Activated CD8-positive, alpha-beta memory T cell treated with anti-CD3 and anti-CD28 coated beads for 24 hours (primary cell): ENCODE measurements around the gene BCL11B.

Source experiments
- DNase-seq: peaks from one replicate; pipeline ENCODE4 v3.0.0-alpha.2; 2020

Gene BCL11B

DNA sequence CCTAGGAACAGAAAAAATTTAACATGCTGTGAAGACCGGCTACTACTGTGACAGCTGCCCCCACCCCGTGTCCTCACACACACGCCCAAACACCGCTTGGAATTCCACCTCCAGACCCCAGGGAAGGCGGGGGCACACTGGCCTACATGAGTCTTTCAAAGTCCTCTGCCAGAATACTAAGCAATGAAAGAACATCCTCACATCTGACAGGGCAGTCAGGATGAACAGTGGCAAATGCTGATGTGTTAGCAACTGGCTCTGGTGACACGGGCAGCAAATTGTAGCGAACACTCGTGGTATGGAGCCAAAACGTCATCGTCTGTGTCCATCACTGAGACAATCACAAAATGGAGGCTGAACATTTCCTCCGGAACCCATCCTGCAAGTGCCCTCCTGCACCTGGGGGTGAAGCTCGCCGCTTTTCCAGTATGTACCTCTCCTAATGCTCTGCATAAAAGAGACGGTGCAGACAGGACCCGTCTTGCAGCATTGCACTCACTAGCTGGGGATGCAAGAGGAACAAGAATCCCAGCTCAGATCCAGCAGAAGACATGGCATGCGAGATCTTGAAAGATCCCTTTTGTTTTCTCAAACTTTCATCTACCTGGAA is 94.8 kb downstream of the BCL11B start:
- peak; percentile 57 for DNase-seq

DNA sequence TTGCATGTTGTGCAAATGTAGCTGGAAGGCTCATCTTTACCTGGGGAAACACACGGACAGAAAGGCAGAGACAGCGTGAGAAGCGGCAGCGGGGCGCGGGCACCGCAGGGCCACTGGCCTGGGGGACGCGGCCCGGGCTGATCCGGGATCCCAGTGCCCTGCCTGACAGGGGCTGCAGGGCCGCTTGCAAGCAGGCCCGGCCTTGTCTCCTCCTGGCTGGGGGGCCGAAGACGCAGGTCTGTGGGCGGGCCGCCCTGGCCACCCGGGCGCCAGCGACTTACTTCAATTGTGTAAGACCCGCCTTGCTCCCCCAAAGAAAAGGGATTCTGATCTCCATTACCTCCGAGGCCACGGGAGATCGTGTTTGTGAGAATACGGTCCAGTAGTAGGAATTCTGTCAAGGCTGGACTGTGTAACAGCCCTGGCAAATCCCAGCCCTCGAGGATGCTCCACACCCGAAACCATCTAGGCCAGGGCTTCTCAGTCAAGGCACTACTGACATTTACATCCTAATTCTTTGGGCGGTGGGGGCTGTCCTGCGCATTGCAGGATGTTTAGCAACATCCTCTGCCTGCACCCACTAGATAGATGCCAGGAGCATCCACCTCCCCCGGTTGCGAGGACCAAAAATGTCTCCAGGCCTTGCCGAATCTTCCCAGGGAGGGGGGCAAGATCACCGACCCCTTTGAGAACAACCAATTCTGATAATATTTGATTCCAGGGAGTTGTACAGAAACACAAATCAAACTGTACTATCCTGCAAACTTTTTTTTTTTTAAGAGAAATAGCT is 95.6 kb downstream of the BCL11B start:
- peak; percentile 53 for DNase-seq

DNA sequence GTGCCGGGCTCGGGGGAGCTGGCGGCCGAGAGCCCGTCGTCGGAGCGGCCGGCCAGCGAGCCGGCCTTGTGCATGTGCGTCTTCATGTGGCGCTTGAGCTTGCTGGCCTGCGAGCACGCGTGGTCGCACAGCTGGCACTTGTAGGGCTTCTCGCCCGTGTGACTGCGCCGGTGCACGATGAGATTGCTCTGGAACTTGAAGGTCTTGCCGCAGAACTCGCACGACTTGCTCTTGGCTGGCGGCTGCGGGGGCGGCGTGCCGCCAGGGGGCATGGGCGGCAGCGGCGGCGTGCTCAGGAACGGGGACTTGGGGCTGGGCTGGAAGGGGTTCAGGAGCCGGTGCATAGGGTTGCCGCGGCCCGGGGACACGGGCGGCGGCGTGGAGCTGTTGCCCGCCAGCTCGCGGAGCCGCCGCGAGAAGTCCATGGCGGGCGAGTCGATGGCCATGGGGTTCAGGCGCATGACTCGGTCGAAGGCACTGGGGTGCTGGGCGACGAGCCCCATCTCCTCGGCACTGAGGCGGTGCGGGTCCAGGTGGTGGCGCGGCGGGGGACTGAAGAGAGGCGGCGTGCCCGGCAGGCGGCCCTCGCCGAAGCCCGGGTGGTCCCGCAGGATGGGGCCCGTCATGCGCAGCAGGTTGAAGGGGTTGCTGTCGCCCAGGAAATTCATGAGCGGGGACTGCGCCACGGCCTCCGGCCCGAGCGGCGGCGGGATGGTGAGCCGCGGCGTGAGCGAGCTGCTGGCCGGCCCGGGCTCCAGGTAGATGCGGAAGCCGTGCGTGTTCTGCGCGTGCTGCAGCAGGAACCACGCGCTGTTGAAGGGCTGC is 96.5 kb downstream of the BCL11B start:
- DNase-seq: no peak

DNA sequence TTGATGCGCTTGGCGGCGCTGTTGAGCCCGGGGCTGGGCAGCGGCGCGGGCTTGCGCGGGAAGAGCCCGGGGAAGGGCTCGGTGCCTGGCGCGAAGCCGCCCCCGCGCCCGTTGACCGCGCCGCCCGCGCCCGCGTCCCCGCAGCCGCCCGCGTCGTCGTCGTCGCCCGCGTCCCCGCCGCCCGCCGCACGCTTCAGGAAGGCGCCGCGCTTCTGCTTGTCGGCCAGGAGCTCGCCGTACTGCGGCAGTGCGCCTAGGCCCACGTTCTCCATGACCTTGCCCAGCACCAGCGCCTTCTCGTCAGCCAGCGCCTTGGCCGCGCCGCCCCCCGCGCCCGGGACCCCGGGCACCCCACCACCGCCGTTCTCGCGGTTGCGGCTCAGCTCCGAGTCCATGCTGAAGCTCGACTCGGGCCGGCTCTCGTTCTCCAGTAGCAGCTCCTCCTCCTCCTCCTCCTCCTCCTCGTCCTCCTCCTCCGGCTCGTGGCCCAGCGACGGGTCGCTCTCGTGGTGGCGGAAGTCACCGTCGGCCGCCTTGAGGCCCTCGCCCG is 97.2 kb downstream of the BCL11B start:
- peak; percentile 35 for DNase-seq

DNA sequence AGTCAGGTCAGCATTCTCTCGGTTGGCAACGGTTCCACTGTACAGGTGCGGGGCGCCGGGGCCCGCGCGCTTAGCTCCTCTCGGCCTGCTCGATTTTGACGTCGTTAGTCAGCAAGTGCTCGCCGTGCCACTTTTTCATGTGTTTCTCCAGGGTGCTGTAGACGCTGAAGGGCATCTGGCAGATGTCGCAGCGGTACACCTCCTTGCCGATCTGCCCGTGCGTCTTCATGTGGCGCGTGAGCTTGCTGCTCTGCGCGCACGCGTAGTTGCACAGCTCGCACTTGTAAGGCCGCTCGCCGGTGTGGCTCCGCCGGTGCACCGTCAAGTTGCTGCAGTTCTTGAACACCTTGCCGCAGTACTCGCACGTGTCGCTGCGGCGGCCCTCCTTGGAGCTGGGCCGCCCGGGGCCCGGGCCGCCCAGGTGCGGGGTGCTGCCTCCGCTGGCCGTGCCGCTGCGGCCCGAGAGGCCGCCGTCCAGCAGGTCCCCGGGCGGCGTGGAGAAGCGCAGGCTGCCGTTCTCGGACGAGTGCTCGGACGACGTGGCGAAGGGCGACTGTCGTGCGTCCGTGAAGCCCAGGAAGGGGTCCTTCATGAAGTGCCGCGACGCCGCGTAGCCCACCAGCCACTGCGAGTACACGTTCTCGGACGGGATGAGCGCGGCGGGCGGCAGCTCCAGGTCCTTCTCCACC is 97.8 kb downstream of the BCL11B start:
- no peak for DNase-seq

DNA sequence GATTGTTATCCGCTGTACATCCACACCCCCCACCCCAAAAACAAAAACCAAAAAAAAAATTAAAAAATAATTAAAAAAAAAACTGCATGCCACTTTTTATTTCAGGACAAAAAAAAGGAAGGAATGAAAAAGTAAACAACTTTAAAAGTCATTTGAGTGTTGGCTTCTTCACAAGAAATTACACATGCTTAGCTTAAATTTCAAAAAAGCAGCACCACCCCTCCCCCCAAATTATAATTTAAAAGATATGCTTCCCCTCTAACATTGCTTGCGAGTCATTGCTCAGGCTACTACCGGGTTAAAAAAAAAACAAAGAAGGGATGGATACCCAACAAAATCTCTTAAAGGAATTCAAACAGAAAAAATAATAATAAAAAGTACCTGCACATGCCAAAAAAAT is 98.5 kb downstream of the BCL11B start:
- no peak for DNase-seq

DNA sequence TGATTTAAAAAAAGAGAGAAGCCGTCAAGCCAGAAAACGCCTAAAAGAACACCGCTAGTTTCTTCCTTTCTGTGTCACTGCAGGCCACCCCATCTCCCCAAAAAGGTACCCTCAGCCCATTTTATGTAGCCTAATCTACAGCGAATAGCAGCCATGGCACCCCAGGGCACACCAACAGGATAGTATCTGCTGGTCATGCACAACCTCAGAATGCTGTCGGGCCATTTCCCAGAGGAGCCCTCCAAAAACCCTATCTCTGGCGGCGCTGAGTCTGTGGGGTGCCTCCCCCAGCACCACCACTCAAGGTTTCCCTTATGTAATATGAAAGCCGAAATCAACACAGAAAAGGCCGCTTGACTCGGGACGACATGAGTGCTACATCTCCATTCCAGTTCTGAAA is 98.9 kb downstream of the BCL11B start:
- no peak for DNase-seq

DNA sequence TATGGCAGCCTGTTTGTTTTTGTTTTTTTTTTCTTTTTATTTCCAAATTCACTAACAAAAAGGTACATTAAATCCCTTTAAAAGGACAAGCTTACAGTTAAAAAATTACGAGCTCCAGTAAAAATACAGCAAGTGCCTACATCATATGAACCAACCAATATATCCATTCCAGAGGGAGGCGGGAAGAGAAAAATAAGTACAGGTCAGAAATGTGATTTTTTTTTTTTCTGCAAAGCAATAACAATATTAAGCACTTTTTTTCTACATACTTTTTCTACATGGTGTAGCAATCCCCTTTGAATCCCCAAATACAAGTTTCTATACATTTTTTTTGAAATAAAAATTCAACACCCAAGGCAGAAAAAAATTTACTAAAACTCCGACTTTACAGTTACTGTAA is 100.6 kb downstream of the BCL11B start:
- DNase-seq: no peak

DNA sequence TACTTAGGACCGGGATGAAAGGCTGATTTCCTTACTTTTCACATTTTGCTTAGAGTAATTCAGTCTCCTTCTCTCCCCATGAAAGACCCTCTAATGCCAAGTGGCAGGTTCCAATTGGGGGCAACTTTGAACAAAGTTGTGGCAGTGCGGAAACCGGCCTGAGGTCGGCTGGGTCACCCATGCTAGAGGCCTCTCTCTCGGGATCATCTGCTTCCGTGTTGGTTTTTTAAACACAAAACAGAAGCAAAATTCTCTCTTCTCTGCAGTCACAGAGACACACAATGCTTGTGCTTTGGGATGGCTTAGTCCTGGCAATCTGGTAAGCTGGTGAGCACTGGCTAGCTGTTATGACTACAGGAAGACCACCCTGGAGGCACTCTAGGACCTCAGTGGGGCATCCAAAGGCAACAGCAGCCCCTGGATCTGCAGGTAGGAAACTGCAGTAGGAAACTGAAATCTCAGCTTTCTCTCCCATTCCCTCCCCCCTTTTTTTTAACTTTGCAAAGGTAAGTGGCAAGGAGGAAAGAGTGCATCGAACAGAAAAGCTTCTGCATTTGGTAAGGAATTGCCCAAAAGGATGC is 102.1 kb downstream of the BCL11B start:
- peak; percentile 50 for DNase-seq

DNA sequence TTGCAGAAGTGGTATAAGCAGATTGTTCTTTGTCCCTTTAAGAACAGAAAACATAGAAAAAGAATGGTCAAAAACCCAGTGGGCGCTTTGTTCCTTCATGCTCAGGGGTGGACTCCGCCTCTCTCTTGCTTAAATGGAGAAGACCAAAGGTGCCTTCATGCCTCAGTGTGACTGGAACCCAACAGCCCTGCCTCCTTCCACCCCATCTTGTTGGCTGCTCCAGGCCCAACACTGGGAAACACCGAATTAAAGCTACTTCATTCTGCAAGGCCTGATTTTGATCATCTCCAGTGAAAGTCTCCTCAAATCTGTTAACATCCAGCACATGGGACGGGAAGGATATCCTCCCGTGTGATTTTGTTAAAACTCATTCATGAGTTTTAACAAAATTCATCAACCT is 103.7 kb downstream of the BCL11B start:
- DNase-seq: peak; percentile 52

DNA sequence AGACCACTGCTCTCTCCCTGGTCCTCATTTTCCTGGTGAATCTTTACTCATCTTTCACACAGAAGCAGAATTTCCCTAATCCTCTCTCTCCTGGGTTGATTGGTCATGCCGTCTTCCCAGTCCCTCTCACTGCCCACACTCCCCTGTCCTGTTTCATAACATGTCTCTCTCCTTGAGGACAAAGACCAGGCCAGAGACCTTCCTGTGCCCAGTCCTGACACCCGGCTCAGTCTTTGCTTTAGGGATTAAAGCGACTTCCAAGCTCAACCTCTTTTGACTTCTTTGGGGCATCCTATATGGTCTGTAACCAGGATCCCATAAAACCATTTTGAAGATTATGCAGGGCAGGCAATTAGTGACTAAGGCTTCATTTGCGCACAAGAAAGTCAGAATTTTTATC is 105.5 kb downstream of the BCL11B start:
- no peak for DNase-seq

DNA sequence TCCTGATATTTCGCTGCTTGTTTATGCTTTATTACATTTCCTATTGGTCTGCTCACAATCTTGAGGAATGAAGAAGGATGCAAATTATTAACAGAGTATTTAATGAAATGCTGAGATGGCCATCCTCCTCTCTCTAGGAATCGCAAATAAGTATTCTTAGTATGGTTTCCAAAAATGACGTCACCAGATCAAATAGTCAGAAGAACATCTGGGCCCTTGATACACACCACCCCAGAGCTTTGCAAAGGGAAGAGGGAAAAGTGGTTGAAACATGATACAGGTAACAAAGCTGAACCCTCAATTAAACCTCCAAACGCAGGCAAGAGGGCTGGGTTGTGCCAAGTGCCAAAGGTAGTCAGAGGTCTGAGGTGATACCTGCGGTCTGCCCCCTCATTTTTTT is 107.3 kb downstream of the BCL11B start:
- no peak for DNase-seq

DNA sequence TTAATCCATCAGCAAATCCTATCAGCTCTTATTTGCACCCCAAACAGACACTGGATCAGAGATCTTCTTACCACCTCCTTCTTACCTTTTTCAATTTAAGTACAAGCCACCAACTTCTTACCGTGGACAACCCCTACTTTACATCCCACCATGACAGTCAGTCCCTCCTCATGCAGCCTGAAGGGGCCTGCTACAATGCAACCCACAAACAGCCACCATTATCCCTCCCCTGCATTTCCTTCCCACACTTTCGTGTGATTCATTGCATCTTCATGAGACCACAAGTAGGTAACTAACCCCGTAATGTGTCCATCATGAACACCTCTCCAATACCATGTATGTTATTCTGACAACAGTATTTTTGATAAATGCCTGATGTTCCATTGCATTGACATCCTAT is 108.6 kb downstream of the BCL11B start:
- no peak for DNase-seq

DNA sequence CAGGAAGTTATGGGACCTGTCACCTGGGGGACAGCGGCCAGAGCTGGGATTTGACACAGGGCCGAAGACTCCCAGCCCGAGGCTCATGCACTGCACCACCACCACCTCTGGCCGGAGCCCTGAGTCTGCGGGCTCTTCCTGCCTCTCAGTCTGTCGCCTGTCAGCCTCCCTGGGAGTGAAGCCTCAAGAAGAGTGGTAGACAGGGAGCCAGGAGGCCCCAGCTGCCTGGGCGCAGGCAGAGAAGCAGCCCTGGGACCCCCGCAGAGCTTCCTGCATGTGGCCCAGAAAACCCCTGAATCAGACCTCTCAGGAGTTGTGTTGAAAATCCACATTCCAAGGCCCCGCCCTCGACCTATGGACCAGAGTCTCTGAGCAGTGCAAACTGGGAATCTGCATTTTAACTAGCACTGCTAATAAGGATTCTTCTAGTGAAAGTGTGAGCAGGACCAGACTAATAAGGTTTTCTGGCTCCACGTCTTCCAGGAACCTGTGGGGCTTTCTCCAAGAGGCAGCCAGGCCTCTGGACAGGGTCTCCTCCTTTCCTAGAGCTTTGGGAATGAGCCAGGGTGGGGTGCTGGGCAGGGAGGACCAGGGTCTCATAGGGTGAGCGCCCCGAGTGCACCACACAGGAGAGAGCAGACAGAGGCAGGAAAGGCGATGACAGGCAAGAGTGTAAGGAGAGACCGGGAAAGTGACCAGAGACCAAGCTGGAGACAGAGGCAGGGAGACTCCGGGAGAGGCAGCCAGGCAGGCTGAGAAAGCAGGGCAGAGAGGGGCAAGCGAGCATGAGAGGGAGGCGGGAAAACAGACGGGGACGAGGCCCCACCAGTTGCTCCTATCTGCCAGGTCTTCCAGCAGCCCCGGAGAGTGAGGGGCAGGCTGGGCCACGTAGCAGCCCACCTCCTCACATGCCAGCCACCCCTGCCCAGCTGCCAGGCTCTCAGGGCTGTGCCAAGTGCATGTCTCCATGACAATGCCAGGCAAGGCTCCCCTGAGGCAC is 112.4 kb downstream of the BCL11B start:
- peak; percentile 44 for DNase-seq

DNA sequence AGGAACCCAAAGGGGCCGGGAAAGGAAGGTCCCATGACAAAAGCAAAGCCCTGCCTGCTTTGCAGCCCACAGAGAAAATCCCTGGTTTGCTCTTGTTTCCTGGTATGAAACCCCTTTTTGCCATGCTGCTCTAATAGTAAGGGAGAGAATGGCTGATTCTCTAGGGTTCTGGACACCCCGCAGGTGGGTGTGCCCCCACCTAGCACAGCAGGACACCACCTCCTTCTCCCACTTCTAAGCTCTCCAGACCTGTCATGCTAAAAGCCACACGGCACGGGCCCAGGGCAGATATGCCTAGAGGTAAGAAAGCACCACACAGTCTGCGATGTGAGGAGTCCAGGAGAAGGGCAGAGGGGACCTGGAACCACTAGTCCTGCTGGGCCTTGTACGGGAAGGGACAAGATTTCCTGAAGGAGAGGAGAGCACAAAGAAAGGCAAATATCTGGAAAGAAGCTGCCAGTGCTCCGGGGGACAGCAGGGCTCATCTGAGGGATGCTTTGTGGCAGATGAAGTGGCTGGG is 113.3 kb downstream of the BCL11B start:
- peak; percentile 47 for DNase-seq

DNA sequence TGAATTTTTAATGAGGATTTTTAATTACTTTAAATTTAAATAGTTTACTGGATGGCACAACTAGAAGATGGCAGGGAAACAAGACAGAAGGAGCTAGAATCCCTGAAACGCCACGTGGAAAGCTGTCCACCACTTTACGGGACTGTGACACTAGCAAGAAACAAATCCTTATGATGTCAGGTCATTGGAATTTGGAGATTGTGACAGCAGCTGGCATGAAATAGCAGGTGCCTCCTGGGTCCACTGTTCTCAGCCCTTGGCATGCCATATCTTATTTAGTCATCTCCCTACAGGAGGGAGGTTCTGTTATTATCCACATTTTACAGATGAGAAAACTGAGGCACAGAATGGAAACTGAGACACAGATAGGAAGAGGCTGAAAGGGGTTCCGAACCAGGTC is 113.8 kb downstream of the BCL11B start:
- DNase-seq: peak; percentile 9

DNA sequence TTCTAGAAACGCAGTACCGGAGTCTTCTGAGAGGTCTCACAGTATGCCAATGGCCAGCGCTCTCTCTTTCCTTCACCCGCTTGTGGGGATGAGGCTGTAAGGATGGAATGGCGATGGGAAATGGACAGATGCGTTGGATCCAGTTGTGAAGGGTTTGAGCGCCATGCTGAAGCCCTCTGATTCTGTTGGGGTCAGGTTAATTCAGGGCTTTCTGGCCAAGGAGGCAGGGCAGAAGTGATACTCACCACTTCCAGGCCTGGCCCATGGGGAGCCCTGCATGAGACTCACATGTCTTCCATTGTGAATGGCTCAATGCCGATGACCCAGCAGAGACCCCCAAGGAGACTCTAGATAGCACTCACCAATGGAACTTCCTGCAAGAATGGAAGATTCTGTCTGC is 114.3 kb downstream of the BCL11B start:
- DNase-seq: peak; percentile 21

DNA sequence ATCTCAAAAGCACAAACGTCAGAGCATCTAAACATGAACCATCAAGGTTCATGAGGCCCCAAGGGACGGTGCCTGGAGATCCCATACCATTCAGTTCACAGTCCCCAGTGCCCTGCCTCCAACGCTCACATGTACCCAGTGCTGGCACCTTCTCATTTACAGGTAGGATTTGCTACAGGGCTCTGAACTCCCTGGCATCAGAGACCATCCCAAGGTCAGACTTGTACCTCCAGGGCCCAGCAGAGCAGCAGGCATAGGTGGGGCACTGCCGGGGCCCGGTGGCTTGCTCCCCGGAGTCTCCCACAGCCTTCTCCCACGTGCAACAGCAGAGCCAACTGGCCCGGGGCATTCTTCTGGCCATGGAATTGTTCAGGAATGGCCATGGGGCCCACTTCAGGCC is 114.8 kb downstream of the BCL11B start:
- DNase-seq: peak; percentile 44

DNA sequence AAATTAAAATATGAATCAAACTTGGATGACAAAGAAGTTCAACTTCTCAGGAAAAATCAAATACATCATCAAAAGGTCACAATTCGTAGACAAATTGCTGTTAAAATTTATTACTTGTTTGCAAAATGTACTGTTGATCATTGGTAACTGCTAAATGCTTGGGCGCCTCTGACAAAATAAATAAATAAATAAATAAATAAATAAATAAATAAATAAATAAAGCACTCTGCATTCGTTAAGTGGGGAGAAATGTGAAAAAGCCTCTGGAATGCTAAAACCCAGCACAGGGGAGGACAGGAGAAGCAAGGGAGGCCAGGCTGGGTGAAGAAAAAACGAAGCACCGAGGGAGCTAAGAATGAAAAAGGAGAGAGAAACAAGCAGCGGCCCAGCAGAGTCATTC is 115.2 kb downstream of the BCL11B start:
- no peak for DNase-seq

DNA sequence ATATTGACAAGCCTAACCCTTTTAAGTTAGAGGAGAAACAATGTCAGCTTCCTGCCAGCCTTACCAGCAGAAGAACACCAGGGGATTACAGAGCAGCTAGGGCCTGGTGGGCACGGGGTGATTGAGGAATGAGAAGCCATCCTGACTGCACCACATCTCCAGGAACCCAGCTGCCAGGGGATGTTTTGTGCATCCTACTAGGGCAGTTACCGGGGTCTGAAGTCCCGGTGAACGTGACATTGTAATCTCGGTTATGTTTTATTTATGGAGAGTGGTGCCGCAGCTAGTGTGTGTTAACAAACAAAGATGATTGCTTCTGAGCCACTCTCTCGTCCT is 115.9 kb downstream of the BCL11B start:
- DNase-seq: peak; percentile 38
